GM12878 (cell line): ENCODE measurements around the gene CCDC28B. TPM values are rescaled to one million over a fixed set of nuclear protein-coding genes. Genes with fewer than 3 reads are reported as not detected.

Experiments used
- BRCA1 ChIP-seq: IDR thresholded peaks from 2 replicates; pipeline ENCODE4 v1.6.1; 2011; ENCODE audit warnings: low read depth, low read length, improper control_type of control experiment
- FOXM1 ChIP-seq: IDR thresholded peaks from 2 replicates; pipeline ENCODE4 v1.6.1; 2012; ENCODE audit warnings: low read depth, mild to moderate bottlenecking, inconsistent platforms, low read length, moderate library complexity
- GABPA ChIP-seq: IDR thresholded peaks from 2 replicates; pipeline ENCODE4 v1.6.1; 2014; ENCODE audit warnings: antibody characterized with exemption, low read depth, mild to moderate bottlenecking, inconsistent platforms
- IRF5 ChIP-seq: fragments of 450-650 bp; IDR thresholded peaks from 2 replicates; pipeline ENCODE4 v1.6.1; 2017; ENCODE audit warnings: borderline replicate concordance
- NFIC ChIP-seq: IDR thresholded peaks from 2 replicates; pipeline ENCODE4 v1.6.1; 2012; ENCODE audit warnings: low read depth, mild to moderate bottlenecking, inconsistent platforms, low read length, moderate library complexity
- NFYA ChIP-seq: IDR thresholded peaks from 2 replicates; pipeline ENCODE4 v1.6.1; 2011; ENCODE audit warnings: low read depth, mild to moderate bottlenecking, low read length, improper control_type of control experiment, borderline replicate concordance
- PML ChIP-seq: IDR thresholded peaks from 2 replicates; pipeline ENCODE4 v1.6.1; 2012; ENCODE audit warnings: low read length, inconsistent platforms
- POLR2A ChIP-seq: IDR thresholded peaks from 2 replicates; pipeline ENCODE4 v1.6.1; 2011; ENCODE audit warnings: low read depth, mild to moderate bottlenecking, low read length
- RELA ChIP-seq: fragments of 450-650 bp; IDR thresholded peaks from 2 replicates; pipeline ENCODE4 v1.8.0; 2014; ENCODE audit warnings: borderline replicate concordance; ENCODE audit not compliant: partially characterized antibody
- SIN3A ChIP-seq: IDR thresholded peaks from 2 replicates; pipeline ENCODE4 v1.6.1; 2012; ENCODE audit warnings: low read depth, low read length, improper control_type of control experiment
- SP1 ChIP-seq: IDR thresholded peaks from one replicate; pipeline ENCODE4 v1.6.1; 2011; ENCODE audit warnings: low read depth, low read length
- SUPT20H ChIP-seq: IDR thresholded peaks from 2 replicates; pipeline ENCODE4 v1.6.1; 2011; ENCODE audit warnings: low read depth, mild to moderate bottlenecking, low read length, moderate library complexity, borderline replicate concordance; ENCODE audit not compliant: control insufficient read depth
- ZBTB4 ChIP-seq: fragments of 450-650 bp; formaldehyde crosslinking; IDR thresholded peaks from 2 replicates; pipeline ENCODE4 v1.4.0; 2022; ENCODE audit warnings: mild to moderate bottlenecking, moderate library complexity
- ZNF217 ChIP-seq: fragments of 450-650 bp; IDR thresholded peaks from 2 replicates; pipeline ENCODE4 v1.6.1; 2017; ENCODE audit warnings: antibody characterized with exemption, mild to moderate bottlenecking
- ZNF24 ChIP-seq: fragments of 450-650 bp; IDR thresholded peaks from 2 replicates; pipeline ENCODE4 v1.6.1; 2017; ENCODE audit warnings: antibody characterized with exemption, mild to moderate bottlenecking
- ZNF622 ChIP-seq: fragments of 450-650 bp; IDR thresholded peaks from 2 replicates; pipeline ENCODE4 v1.6.1; 2017; ENCODE audit warnings: mild to moderate bottlenecking, inconsistent platforms
- polyA plus RNA-seq, 11 experiments: library from polyadenylated mRNA; depleted of rRNA in 4 of 11; unstranded in 6 of 11; stranded (reverse) in 5 of 11; fragments of >200 nt; fragmentation: Nextera tagmentation in 4 of 11; fragmentation: Illumina TruSeq in 1 of 11; extraction: Ambion mirVana in 4 of 11; extraction: Trizol in 1 of 11; gene quantifications; 1 replicate in 1 of 11; 2 replicates in 10 of 11; pipeline versions ENCODE4 v1.2.1 to v1.2.3, GENCODE V29; 2011 to 2016; ENCODE audit warnings: inconsistent platforms in 2 of 11, missing spikeins in 2 of 11, low read depth in 1 of 11
- total RNA-seq, 4 experiments: library from RNA; depleted of rRNA in 3 of 4; stranded (reverse); fragments of >200 nt in 3 of 4; fragmentation: Illumina TruSeq in 1 of 4; extraction: Trizol in 1 of 4; gene quantifications; 2 replicates each; pipeline versions ENCODE4 v1.2.1 to v1.2.3, GENCODE V29; 2013 to 2021
- TF ChIP-seq, protein P1 (sequence below): IDR thresholded peaks from 2 replicates; pipeline ENCODE4 v1.6.1; 2012; ENCODE audit warnings: improper control_type of control experiment, low read depth, low read length; ENCODE audit not compliant: insufficient replicate concordance
- TF ChIP-seq, protein P2 (sequence below): IDR thresholded peaks from 2 replicates; pipeline ENCODE4 v1.6.1; 2012; ENCODE audit warnings: low read length, inconsistent platforms

Gene CCDC28B
- total and polyA plus RNA-seq, 10 of the 15 experiments (the other 5 are each of a cell fraction or from before 2014, with no cell fraction given), result 10.5 to 135 (median 90.6) TPM

- TF ChIP-seq PML (peak; percentile 38; the same call in 1 of the 2 replicates), IRF5 (no peak), POLR2A (peak; percentile 67), ZNF622 (no peak), NFIC (peak; percentile 70; the same call in 1 of the 2 replicates), FOXM1 (0 out of 2 replicates have a peak, but pooled peaks have one; percentile 59), NFYA (no peak), GABPA (no peak), SP1 (peak; percentile 17), SIN3A (no peak; the same call in 1 of the 2 replicates), RELA (peak; percentile 94), ZNF24 (no peak), SUPT20H (no peak), BRCA1 (no peak), ZNF217 (no peak), ZBTB4 (CRISPR knock-in tag) (no peak)
- TF ChIP-seq, protein P1, sequence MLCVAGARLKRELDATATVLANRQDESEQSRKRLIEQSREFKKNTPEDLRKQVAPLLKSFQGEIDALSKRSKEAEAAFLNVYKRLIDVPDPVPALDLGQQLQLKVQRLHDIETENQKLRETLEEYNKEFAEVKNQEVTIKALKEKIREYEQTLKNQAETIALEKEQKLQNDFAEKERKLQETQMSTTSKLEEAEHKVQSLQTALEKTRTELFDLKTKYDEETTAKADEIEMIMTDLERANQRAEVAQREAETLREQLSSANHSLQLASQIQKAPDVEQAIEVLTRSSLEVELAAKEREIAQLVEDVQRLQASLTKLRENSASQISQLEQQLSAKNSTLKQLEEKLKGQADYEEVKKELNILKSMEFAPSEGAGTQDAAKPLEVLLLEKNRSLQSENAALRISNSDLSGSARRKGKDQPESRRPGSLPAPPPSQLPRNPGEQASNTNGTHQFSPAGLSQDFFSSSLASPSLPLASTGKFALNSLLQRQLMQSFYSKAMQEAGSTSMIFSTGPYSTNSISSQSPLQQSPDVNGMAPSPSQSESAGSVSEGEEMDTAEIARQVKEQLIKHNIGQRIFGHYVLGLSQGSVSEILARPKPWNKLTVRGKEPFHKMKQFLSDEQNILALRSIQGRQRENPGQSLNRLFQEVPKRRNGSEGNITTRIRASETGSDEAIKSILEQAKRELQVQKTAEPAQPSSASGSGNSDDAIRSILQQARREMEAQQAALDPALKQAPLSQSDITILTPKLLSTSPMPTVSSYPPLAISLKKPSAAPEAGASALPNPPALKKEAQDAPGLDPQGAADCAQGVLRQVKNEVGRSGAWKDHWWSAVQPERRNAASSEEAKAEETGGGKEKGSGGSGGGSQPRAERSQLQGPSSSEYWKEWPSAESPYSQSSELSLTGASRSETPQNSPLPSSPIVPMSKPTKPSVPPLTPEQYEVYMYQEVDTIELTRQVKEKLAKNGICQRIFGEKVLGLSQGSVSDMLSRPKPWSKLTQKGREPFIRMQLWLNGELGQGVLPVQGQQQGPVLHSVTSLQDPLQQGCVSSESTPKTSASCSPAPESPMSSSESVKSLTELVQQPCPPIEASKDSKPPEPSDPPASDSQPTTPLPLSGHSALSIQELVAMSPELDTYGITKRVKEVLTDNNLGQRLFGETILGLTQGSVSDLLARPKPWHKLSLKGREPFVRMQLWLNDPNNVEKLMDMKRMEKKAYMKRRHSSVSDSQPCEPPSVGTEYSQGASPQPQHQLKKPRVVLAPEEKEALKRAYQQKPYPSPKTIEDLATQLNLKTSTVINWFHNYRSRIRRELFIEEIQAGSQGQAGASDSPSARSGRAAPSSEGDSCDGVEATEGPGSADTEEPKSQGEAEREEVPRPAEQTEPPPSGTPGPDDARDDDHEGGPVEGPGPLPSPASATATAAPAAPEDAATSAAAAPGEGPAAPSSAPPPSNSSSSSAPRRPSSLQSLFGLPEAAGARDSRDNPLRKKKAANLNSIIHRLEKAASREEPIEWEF, result no peak
- TF ChIP-seq, protein P2, sequence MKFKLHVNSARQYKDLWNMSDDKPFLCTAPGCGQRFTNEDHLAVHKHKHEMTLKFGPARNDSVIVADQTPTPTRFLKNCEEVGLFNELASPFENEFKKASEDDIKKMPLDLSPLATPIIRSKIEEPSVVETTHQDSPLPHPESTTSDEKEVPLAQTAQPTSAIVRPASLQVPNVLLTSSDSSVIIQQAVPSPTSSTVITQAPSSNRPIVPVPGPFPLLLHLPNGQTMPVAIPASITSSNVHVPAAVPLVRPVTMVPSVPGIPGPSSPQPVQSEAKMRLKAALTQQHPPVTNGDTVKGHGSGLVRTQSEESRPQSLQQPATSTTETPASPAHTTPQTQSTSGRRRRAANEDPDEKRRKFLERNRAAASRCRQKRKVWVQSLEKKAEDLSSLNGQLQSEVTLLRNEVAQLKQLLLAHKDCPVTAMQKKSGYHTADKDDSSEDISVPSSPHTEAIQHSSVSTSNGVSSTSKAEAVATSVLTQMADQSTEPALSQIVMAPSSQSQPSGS, result no peak; the same call in 1 of the 2 replicates
Observed at GRCh38 chr1:32201011-32201855, 838 bp downstream of the CCDC28B start (continued).
